GM21447 (cell line): Measurements from ENCODE around the gene LDLRAD4.

Experiments used
- ATAC-seq: cut with Tn5 transposase; IDR thresholded peaks from one replicate; pipeline ENCODE4 v1.9.1; 2021; ENCODE audit not compliant: unreplicated experiment

The LDLRAD4 gene

GRCh38 chr18:13218368-13218991, at the start of gene LDLRAD4:
Gene LDLRAD4 (plus strand): TSS chr18:13218760.
- ATAC-seq = no peak

- no peak for ATAC-seq
Measured at GRCh38 chr18:13173578-13174145, 44.9 kb upstream of the LDLRAD4 start.

GRCh38 chr18:13175266-13175665, 43.3 kb upstream of the LDLRAD4 start:
- no peak for ATAC-seq

- no peak for ATAC-seq
Measured at GRCh38 chr18:13175754-13176210, 42.8 kb upstream of the LDLRAD4 start.

- ATAC-seq = no peak
Measured at GRCh38 chr18:13176847-13177246, 41.7 kb upstream of the LDLRAD4 start.

- ATAC-seq = no peak
Measured at GRCh38 chr18:13178197-13178596, 40.4 kb upstream of the LDLRAD4 start.

GRCh38 chr18:13178976-13179375, 39.6 kb upstream of the LDLRAD4 start:
- ATAC-seq = no peak

- ATAC-seq = no peak
Measured at GRCh38 chr18:13179566-13180113, 38.9 kb upstream of the LDLRAD4 start.

- no peak for ATAC-seq
Measured at GRCh38 chr18:13180614-13181375, 37.8 kb upstream of the LDLRAD4 start.

- ATAC-seq = no peak
Measured at GRCh38 chr18:13181765-13182164, 36.8 kb upstream of the LDLRAD4 start.

GRCh38 chr18:13183359-13183758, 35.2 kb upstream of the LDLRAD4 start:
- no peak for ATAC-seq

- ATAC-seq = no peak
Measured at GRCh38 chr18:13183790-13184189, 34.8 kb upstream of the LDLRAD4 start.

GRCh38 chr18:13184396-13184795, 34.2 kb upstream of the LDLRAD4 start:
- ATAC-seq = no peak

- ATAC-seq = no peak
Measured at GRCh38 chr18:13185675-13186198, 32.8 kb upstream of the LDLRAD4 start.

GRCh38 chr18:13186687-13187086, 31.9 kb upstream of the LDLRAD4 start:
- ATAC-seq = no peak

- ATAC-seq = no peak
Measured at GRCh38 chr18:13187498-13187897, 31.1 kb upstream of the LDLRAD4 start.

- no peak for ATAC-seq
Measured at GRCh38 chr18:13191031-13191430, 27.5 kb upstream of the LDLRAD4 start.

GRCh38 chr18:13191779-13192178, 26.8 kb upstream of the LDLRAD4 start:
- ATAC-seq = no peak

- ATAC-seq = no peak
Measured at GRCh38 chr18:13192970-13193369, 25.6 kb upstream of the LDLRAD4 start.

GRCh38 chr18:13194239-13194638, 24.3 kb upstream of the LDLRAD4 start:
- ATAC-seq = no peak

- no peak for ATAC-seq
Measured at GRCh38 chr18:13198701-13199100, 19.9 kb upstream of the LDLRAD4 start.

- no peak for ATAC-seq
Measured at GRCh38 chr18:13199169-13199568, 19.4 kb upstream of the LDLRAD4 start.
